Neutrophil (primary cell): ENCODE data around the gene KLHL12.

Source experiments
- H3K27ac ChIP-seq: fragments of 200-600 bp; sonication (generic); 2 replicates; pipeline ENCODE4 v1.5.1; 2016; ENCODE audit warnings: mild to moderate bottlenecking, moderate library complexity
- H3K27me3 ChIP-seq: fragments of 200-600 bp; sonication (generic); 2 replicates; pipeline ENCODE4 v1.6.0; 2016; ENCODE audit warnings: mild to moderate bottlenecking
- H3K36me3 ChIP-seq: fragments of 200-600 bp; sonication (generic); 2 replicates; pipeline ENCODE4 v1.5.1; 2017
- H3K4me1 ChIP-seq, 2 experiments: fragments of 200-600 bp in 1 of 2; sonication (generic) in 1 of 2; 1 replicate in 1 of 2; 2 replicates in 1 of 2; pipeline versions ENCODE4 v1.5.1 to v1.6.1; 2013 to 2016; ENCODE audit warnings: low read depth in 1 of 2, low read length in 1 of 2, mild to moderate bottlenecking in 1 of 2, moderate library complexity in 1 of 2; ENCODE audit not compliant: control insufficient read depth in 1 of 2, insufficient read depth in 1 of 2
- H3K4me3 ChIP-seq, 2 experiments: fragments of 200-600 bp in 1 of 2; sonication (generic) in 1 of 2; 1 replicate in 1 of 2; 2 replicates in 1 of 2; pipeline ENCODE4 v1.5.1; 2013 to 2016; ENCODE audit warnings: low read depth in 1 of 2, low read length in 1 of 2, mild to moderate bottlenecking in 1 of 2, moderate library complexity in 1 of 2
- H3K9me3 ChIP-seq: fragments of 200-600 bp; sonication (generic); 2 replicates; pipeline ENCODE4 v1.5.1; 2016
- TF ChIP-seq, protein P1 (sequence below): fragments of 200-600 bp; sonication (generic); IDR thresholded peaks from 2 replicates; pipeline ENCODE4 v1.5.1; 2016; ENCODE audit warnings: antibody characterized with exemption

Gene KLHL12

DNA sequence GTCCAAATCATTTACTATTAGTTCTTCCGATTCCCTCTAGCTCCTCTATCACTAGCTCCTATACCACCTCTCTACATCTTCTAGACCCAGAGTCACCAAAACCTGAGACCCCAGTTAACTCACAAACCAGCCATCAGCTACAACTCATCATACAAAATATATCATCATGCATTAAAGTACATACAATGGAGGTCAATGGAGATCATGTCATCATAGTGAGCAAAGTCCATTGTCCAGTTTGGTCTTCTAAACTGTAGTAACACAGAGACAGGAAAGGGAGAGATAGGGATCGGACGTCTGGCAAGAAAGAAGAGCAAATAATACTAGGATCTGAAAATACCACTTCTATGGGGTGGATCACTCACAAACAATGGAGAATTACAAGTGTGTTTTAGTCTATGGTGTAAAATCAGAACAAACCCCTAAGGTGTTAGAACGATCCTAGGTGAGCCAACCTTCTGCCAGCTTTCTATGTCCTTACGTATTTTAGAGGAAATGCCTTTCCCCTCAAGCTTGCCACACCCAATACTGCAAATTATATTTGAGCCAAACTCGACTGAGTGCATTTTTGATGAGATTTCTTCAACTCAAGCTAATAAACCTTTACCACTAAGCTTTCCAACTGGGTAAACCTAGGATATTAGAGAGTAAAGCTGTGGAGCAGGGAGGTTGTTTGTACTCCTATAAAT lies 27.2 kb upstream of the KLHL12 start:
- peak overlapping the region in 1 of 2 experiments; percentile 6 for H3K4me3 ChIP-seq
- TF ChIP-seq, protein P1, sequence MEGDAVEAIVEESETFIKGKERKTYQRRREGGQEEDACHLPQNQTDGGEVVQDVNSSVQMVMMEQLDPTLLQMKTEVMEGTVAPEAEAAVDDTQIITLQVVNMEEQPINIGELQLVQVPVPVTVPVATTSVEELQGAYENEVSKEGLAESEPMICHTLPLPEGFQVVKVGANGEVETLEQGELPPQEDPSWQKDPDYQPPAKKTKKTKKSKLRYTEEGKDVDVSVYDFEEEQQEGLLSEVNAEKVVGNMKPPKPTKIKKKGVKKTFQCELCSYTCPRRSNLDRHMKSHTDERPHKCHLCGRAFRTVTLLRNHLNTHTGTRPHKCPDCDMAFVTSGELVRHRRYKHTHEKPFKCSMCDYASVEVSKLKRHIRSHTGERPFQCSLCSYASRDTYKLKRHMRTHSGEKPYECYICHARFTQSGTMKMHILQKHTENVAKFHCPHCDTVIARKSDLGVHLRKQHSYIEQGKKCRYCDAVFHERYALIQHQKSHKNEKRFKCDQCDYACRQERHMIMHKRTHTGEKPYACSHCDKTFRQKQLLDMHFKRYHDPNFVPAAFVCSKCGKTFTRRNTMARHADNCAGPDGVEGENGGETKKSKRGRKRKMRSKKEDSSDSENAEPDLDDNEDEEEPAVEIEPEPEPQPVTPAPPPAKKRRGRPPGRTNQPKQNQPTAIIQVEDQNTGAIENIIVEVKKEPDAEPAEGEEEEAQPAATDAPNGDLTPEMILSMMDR = no peak
- no peaks in the 10 kb centered on the region for H3K27me3 ChIP-seq
- H3K4me1 ChIP-seq = peaks cover 73% of the 10 kb centered on the region in 2 experiments
- H3K9me3 ChIP-seq = no peaks in the 10 kb centered on the region
- peak overlapping the region; percentile 93 for H3K27ac ChIP-seq
- H3K36me3 ChIP-seq = peaks cover 32% of the 10 kb centered on the region

DNA sequence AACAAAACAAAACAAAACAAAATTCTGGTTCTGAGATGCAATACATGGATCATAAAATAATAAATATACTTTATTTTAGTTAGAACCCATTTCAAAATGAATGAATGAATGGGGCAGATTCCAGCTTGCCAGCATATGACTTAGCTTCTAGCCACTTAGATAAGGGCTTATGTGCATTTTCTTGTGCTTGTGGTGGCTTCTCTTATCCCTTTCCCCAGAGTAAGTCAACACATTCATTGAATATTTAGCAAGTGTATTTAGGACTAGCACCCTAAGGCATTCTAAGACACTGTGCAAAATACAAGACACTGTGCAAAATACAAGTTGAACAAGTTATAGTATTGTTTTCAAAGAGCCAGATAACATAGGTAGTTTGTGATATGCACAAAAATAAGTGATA lies 26.4 kb upstream of the KLHL12 start:
- peak overlapping the region; percentile 34 to 43 for H3K4me3 ChIP-seq
- H3K36me3 ChIP-seq = peaks cover 40% of the 10 kb centered on the region
- TF ChIP-seq, protein P1 = no peak
- H3K27ac ChIP-seq = peak overlapping the region; percentile 93
- H3K27me3 ChIP-seq = no peaks in the 10 kb centered on the region
- no peaks in the 10 kb centered on the region for H3K9me3 ChIP-seq
- peaks cover 66% of the 10 kb centered on the region in 2 experiments for H3K4me1 ChIP-seq

DNA sequence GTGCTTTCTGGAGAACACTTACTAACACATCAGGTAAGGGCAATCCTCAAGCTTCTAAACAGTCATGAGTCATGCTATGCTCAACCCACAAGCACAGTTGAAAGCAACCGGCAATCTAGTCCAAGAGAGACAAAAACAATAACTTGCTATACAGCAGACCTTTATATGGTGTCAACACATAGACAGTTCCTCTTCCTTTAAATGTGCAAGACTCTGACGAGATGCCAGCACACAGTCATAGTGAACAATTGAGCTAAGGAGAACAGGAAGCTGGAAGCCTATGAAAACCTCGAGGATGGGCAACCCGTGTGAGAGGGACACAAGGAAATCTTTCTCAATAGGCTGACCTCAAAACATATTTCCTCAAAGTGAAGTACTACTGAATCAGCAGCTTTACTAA lies 25.8 kb upstream of the KLHL12 start:
- Histone ChIP-seq H3K36me3 (peaks cover 46% of the 10 kb centered on the region), H3K27ac (peak overlapping the region; percentile 93), H3K27me3 (no peaks in the 10 kb centered on the region), H3K4me3 (peak overlapping the region; percentile 34 to 43), H3K9me3 (no peaks in the 10 kb centered on the region), H3K4me1 (peaks cover 64 to 65% of the 10 kb centered on the region in 2 experiments)
- TF ChIP-seq, protein P1 = peak; percentile 18

DNA sequence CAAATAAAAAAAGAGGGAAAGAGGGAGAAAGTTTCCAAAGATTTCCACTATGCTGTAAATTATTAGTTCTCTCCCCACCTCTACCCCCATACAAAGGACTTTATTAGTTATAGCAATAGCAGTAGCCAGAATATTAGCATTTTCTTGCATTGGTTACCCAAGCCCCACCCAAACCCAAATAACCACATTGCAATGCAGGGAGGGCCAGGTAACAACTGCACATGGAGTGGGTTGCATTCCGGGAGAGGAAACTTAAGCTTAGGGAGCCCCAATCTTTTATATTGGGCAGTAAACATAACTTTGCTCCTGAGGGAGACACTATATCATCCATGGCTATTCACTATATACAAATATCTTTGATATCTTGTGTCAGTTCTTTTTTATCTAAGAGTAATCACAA lies 25.1 kb upstream of the KLHL12 start:
- H3K4me1 ChIP-seq = peaks cover 59 to 60% of the 10 kb centered on the region in 2 experiments
- peak overlapping the region; percentile 34 to 43 for H3K4me3 ChIP-seq
- peak overlapping the region; percentile 93 for H3K27ac ChIP-seq
- TF ChIP-seq, protein P1 = no peak
- H3K27me3 ChIP-seq = no peaks in the 10 kb centered on the region
- H3K9me3 ChIP-seq = no peaks in the 10 kb centered on the region
- peaks cover 53% of the 10 kb centered on the region for H3K36me3 ChIP-seq

DNA sequence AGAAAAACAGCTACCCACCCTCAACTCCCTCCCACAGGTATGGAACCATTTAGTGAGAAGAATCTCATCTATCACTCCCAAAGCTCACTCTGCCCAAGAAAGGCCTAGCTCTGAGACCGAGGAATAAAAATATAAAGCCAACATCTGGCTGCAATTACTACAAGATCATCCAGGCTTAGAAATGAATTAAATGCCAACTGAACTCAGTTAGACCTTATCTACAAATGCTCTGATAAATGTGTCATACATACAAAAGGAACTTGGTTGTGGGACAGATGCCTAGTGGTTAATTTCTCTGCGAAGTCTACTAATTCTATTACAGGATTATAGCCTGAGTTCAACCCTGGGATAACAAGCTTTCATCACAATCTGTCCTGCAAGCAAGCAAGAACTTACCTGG lies 24.4 kb upstream of the KLHL12 start:
- H3K36me3 ChIP-seq = peaks cover 60% of the 10 kb centered on the region
- peak overlapping the region; percentile 93 for H3K27ac ChIP-seq
- no peaks in the 10 kb centered on the region for H3K9me3 ChIP-seq

More for the DNA sequence above, 24.4 kb upstream of the KLHL12 start:
- Histone ChIP-seq H3K27me3 (no peaks in the 10 kb centered on the region), H3K4me1 (peaks cover 52 to 53% of the 10 kb centered on the region in 2 experiments), H3K4me3 (no peak overlapping the region)
- TF ChIP-seq, protein P1 = no peak
